Adrenal gland (tissue), 12 donors: ENCODE data around the gene SLMAP. TPM values are rescaled to one million over a fixed set of nuclear protein-coding genes. Genes with fewer than 3 reads are reported as not detected.

Experiments used
- DNase-seq, 7 donors: peaks; one replicate each; pipeline ENCODE4 v3.0.0-alpha.2; 2019 to 2020
- H3K27ac ChIP-seq, 5 donors: fragments of 200-600 bp; sonication (generic) in 4 of 5; 1 replicate in 3 of 5; 2 replicates in 2 of 5; pipeline versions ENCODE4 v1.5.1 to v1.8.0; 2016 to 2020; ENCODE audit warnings: mild to moderate bottlenecking in 1 of 5
- H3K27me3 ChIP-seq: fragments of 200-600 bp; 2 replicates; pipeline ENCODE4 v1.8.0; 2021
- H3K36me3 ChIP-seq, 2 donors: fragments of 200-600 bp; replicated peaks in 1 of 2; 1 replicate in 1 of 2; 2 replicates in 1 of 2; pipeline versions ENCODE4 v1.5.1 to v1.8.0; 2018 to 2022
- H3K4me1 ChIP-seq, 2 donors: fragments of 200-600 bp; replicated peaks in 1 of 2; 1 replicate in 1 of 2; 2 replicates in 1 of 2; pipeline versions ENCODE4 v1.5.1 to v1.8.0; 2018 to 2021
- H3K4me3 ChIP-seq, 4 donors: fragments of 200-600 bp; sonication (generic) in 3 of 4; one replicate each; pipeline ENCODE4 v1.5.1; 2016 to 2018
- H3K9me3 ChIP-seq, 3 donors: fragments of 200-600 bp; sonication (generic) in 1 of 3; replicated peaks in 1 of 3; 1 replicate in 2 of 3; 2 replicates in 1 of 3; pipeline versions ENCODE4 v1.5.1 to v1.8.0; 2016 to 2021
- CTCF ChIP-seq, 6 experiments: fragments of 450-650 bp in 4 of 6; fragments of 200-600 bp in 2 of 6; sonication (generic) in 1 of 6; IDR thresholded peaks; 1 replicate in 5 of 6; 2 replicates in 1 of 6; pipeline versions ENCODE4 v1.5.1 to v1.8.0; 2016 to 2021; ENCODE audit warnings: antibody characterized with exemption in 6 of 6, mild to moderate bottlenecking in 2 of 6, moderate library complexity in 1 of 6
- POLR2A ChIP-seq, 2 donors: fragments of 450-650 bp; IDR thresholded peaks; one replicate each; pipeline ENCODE4 v1.6.1; 2017; ENCODE audit warnings: antibody characterized with exemption in 2 of 2, mild to moderate bottlenecking in 2 of 2, moderate library complexity in 1 of 2
- WGBS, 4 donors: extraction: QIAGEN DNeasy Blood & Tissue Kit in 2 of 4; methylation state at CpG; one replicate each; pipeline versions ENCODE4 v1.1.5 to v1.1.7; 2013 to 2017; 5-methylcytosine and 5-hydroxymethylcytosine counted together
- intact Hi-C, 2 donors: fragments of 100-400 bp; cut with DNase I; formaldehyde crosslinking; loops; one replicate each; pipeline versions ENCODE4 v1.14.1 to v1.15.0; 2022 to 2023
- polyA plus RNA-seq, 3 donors: library from polyadenylated mRNA; stranded (reverse); fragments of 200-250 nt in 2 of 3; fragments of 350-450 nt in 1 of 3; fragmentation: Illumina TruSeq in 1 of 3; extraction: RNeasy Lipid Tissue Mini Kit (QIAGEN cat#74804) in 1 of 3; gene quantifications; one replicate each; pipeline ENCODE4 v1.2.3, GENCODE V29; 2013 to 2014
- total RNA-seq, 9 donors: library from RNA; depleted of rRNA in 4 of 9; stranded (reverse); fragments of >200 nt in 4 of 9; fragments of 120-200 nt in 1 of 9; fragmentation: NEBNext Ultra II Directional in 1 of 9; extraction: Animal tissue kit (Norgen Biotek cat#: 25700) in 1 of 9; gene quantifications; one replicate each; pipeline versions ENCODE4 v1.1.0 to v1.2.4, GENCODE V29; 2013 to 2023
- donor health status: healthy with polysubstance abuse.
- donor health status: Bipolar disorder and iron deficiency.
- donor health status: DM: yes; HTN: yes; CAD: no.
- donor health status: DM: no; HTN: no; CAD: no.
- donor health status: DM: no; HTN: no; CAD: no.
- donor health status: DM: yes; HTN: yes; CAD: no.

SLMAP gene
- total and polyA plus RNA-seq, 12 donors, result 18.9 to 134 (median 87.5) TPM

- 61 to 79% (median 72%) methylated on average over 1 of the region's 1 CpG for WGBS, 4 donors
- no peaks in the 10 kb centered on the region for H3K27me3 ChIP-seq
- H3K4me3 ChIP-seq, result no peak overlapping the region
- intact Hi-C loops, result no loop called here
- H3K4me1 ChIP-seq, result peaks cover 13 to 56% of the 10 kb centered on the region in 2 donors
- TF ChIP-seq POLR2A (IDR thresholded peaks at IDR 0.05), result no peak
- TF ChIP-seq CTCF (IDR thresholded peaks at IDR 0.05), result no peak
- no peak for DNase-seq
- H3K36me3 ChIP-seq, result no peaks in the 10 kb centered on the region
- H3K27ac ChIP-seq, result no peak overlapping the region
- no peaks in the 10 kb centered on the region for H3K9me3 ChIP-seq
These were observed 29.3 kb downstream of the SLMAP start for GRCh38 chr3:57785446-57785845.

GRCh38 chr3:57787867-57788623, 31.9 kb downstream of the SLMAP start:
- Histone ChIP-seq H3K27me3 (no peaks in the 10 kb centered on the region), H3K36me3 (no peaks in the 10 kb centered on the region), H3K27ac (peak overlapping the region in 3 of 5 donors; percentile 12 to 24 (median 13)), H3K4me1 (peaks cover 13 to 61% of the 10 kb centered on the region in 2 donors), H3K4me3 (no peak overlapping the region), H3K9me3 (no peaks in the 10 kb centered on the region)
- no peak for TF ChIP-seq POLR2A (IDR thresholded peaks at IDR 0.05)
- TF ChIP-seq CTCF (IDR thresholded peaks at IDR 0.05), result no peak
- DNase-seq, result peak in 2 of 7 donors; percentile 44 to 55
- WGBS, 4 donors, result 63 to 70% (median 64%) methylated on average over 2 of the region's 2 CpGs
- intact Hi-C loops, result no loop called here

GRCh38 chr3:57788624-57789018, 32.5 kb downstream of the SLMAP start:
- no peaks in the 10 kb centered on the region for H3K36me3 ChIP-seq
- TF ChIP-seq CTCF (IDR thresholded peaks at IDR 0.05) (no peak), POLR2A (IDR thresholded peaks at IDR 0.05) (no peak)
- intact Hi-C loops, result no loop called here
- DNase-seq, result no peak
- no peaks in the 10 kb centered on the region for H3K27me3 ChIP-seq
- WGBS, 4 donors, result 53 to 68% (median 64%) methylated on average over 3 of the region's 3 CpGs
- H3K4me3 ChIP-seq, result no peak overlapping the region
- peak overlapping the region in 3 of 5 donors; percentile 8 to 13 (median 12) for H3K27ac ChIP-seq
- peaks cover 13 to 59% of the 10 kb centered on the region in 2 donors for H3K4me1 ChIP-seq
- no peaks in the 10 kb centered on the region for H3K9me3 ChIP-seq

- intact Hi-C loops, result no loop called here
- no peaks in the 10 kb centered on the region for H3K9me3 ChIP-seq
- H3K4me3 ChIP-seq, result no peak overlapping the region
- no peak for DNase-seq
- 66 to 88% (median 81%) methylated on average over 2 of the region's 2 CpGs for WGBS, 4 donors
- H3K27ac ChIP-seq, result no peak overlapping the region
- TF ChIP-seq CTCF (IDR thresholded peaks at IDR 0.05) (no peak), POLR2A (IDR thresholded peaks at IDR 0.05) (no peak)
- peaks cover 25 to 52% of the 10 kb centered on the region in 2 donors for H3K4me1 ChIP-seq
- no peaks in the 10 kb centered on the region for H3K27me3 ChIP-seq
- H3K36me3 ChIP-seq, result no peaks in the 10 kb centered on the region
These were observed 35.1 kb downstream of the SLMAP start for GRCh38 chr3:57791245-57791644.
